ENCODE results near the gene NCKAP5. TPM values are rescaled to one million over a fixed set of nuclear protein-coding genes. Genes with fewer than 3 reads are reported as not detected.

NCKAP5 gene
- total and polyA plus RNA-seq, 2 of the 13 experiments (the other 11 are each of a cell fraction or from before 2014, with no cell fraction given): 0.01 TPM; not detected in 1

DNA sequence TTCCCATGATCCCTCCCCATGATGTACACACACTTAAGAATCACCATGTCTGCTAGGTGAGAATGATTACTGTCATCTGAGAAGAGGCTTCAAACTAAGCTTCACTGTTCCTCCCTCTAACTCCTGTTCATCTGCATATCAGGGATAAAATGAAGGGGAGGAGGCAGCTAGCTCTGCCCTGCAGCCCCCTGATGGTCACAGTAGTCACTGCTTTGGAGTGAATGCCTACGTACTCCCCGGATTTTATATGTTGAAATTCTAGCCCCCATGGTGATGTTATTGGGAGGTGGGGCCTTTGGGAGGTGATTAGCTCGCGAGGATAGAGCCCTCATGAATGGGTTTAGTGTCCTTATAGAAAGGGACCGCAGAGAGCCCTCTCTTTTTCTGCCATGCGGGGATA is 156.4 kb downstream of the NCKAP5 start (continued):
- TF ChIP-seq, protein P1, sequence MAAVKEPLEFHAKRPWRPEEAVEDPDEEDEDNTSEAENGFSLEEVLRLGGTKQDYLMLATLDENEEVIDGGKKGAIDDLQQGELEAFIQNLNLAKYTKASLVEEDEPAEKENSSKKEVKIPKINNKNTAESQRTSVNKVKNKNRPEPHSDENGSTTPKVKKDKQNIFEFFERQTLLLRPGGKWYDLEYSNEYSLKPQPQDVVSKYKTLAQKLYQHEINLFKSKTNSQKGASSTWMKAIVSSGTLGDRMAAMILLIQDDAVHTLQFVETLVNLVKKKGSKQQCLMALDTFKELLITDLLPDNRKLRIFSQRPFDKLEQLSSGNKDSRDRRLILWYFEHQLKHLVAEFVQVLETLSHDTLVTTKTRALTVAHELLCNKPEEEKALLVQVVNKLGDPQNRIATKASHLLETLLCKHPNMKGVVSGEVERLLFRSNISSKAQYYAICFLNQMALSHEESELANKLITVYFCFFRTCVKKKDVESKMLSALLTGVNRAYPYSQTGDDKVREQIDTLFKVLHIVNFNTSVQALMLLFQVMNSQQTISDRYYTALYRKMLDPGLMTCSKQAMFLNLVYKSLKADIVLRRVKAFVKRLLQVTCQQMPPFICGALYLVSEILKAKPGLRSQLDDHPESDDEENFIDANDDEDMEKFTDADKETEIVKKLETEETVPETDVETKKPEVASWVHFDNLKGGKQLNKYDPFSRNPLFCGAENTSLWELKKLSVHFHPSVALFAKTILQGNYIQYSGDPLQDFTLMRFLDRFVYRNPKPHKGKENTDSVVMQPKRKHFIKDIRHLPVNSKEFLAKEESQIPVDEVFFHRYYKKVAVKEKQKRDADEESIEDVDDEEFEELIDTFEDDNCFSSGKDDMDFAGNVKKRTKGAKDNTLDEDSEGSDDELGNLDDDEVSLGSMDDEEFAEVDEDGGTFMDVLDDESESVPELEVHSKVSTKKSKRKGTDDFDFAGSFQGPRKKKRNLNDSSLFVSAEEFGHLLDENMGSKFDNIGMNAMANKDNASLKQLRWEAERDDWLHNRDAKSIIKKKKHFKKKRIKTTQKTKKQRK (IDR thresholded peaks at IDR 0.05; ENCODE audit: low read length): no peak
- TF ChIP-seq ZNF567 (CRISPR knock-in tag; IDR thresholded peaks at IDR 0.05; ENCODE audit: borderline replicate concordance) (no peak), CEBPG (CRISPR knock-in tag; IDR thresholded peaks at IDR 0.05) (no peak), MXI1 (IDR thresholded peaks at IDR 0.05; ENCODE audit: borderline replicate concordance, low read depth, low read length) (no peak)
- TF ChIP-seq, protein P2, sequence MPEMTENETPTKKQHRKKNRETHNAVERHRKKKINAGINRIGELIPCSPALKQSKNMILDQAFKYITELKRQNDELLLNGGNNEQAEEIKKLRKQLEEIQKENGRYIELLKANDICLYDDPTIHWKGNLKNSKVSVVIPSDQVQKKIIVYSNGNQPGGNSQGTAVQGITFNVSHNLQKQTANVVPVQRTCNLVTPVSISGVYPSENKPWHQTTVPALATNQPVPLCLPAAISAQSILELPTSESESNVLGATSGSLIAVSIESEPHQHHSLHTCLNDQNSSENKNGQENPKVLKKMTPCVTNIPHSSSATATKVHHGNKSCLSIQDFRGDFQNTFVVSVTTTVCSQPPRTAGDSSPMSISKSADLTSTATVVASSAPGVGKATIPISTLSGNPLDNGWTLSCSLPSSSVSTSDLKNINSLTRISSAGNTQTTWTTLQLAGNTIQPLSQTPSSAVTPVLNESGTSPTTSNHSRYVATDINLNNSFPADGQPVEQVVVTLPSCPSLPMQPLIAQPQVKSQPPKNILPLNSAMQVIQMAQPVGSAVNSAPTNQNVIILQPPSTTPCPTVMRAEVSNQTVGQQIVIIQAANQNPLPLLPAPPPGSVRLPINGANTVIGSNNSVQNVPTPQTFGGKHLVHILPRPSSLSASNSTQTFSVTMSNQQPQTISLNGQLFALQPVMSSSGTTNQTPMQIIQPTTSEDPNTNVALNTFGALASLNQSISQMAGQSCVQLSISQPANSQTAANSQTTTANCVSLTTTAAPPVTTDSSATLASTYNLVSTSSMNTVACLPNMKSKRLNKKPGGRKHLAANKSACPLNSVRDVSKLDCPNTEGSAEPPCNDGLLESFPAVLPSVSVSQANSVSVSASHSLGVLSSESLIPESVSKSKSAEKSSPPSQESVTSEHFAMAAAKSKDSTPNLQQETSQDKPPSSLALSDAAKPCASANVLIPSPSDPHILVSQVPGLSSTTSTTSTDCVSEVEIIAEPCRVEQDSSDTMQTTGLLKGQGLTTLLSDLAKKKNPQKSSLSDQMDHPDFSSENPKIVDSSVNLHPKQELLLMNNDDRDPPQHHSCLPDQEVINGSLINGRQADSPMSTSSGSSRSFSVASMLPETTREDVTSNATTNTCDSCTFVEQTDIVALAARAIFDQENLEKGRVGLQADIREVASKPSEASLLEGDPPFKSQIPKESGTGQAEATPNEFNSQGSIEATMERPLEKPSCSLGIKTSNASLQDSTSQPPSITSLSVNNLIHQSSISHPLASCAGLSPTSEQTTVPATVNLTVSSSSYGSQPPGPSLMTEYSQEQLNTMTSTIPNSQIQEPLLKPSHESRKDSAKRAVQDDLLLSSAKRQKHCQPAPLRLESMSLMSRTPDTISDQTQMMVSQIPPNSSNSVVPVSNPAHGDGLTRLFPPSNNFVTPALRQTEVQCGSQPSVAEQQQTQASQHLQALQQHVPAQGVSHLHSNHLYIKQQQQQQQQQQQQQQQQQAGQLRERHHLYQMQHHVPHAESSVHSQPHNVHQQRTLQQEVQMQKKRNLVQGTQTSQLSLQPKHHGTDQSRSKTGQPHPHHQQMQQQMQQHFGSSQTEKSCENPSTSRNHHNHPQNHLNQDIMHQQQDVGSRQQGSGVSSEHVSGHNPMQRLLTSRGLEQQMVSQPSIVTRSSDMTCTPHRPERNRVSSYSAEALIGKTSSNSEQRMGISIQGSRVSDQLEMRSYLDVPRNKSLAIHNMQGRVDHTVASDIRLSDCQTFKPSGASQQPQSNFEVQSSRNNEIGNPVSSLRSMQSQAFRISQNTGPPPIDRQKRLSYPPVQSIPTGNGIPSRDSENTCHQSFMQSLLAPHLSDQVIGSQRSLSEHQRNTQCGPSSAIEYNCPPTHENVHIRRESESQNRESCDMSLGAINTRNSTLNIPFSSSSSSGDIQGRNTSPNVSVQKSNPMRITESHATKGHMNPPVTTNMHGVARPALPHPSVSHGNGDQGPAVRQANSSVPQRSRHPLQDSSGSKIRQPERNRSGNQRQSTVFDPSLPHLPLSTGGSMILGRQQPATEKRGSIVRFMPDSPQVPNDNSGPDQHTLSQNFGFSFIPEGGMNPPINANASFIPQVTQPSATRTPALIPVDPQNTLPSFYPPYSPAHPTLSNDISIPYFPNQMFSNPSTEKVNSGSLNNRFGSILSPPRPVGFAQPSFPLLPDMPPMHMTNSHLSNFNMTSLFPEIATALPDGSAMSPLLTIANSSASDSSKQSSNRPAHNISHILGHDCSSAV (CRISPR knock-in tag; IDR thresholded peaks at IDR 0.05; ENCODE audit: borderline replicate concordance): no peak
- TF ChIP-seq, protein P3, sequence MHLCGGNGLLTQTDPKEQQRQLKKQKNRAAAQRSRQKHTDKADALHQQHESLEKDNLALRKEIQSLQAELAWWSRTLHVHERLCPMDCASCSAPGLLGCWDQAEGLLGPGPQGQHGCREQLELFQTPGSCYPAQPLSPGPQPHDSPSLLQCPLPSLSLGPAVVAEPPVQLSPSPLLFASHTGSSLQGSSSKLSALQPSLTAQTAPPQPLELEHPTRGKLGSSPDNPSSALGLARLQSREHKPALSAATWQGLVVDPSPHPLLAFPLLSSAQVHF (CRISPR knock-in tag; IDR thresholded peaks at IDR 0.05): no peak

All from HepG2 (cell line).